ENCODE measurements around the gene ARHGAP40. TPM values are rescaled to one million over a fixed set of nuclear protein-coding genes. Genes with fewer than 3 reads are reported as not detected.

ARHGAP40 gene
- polyA plus RNA-seq, 2 donors = 27.9 to 53.3 TPM

GRCh38 chr20:38658879-38659596 is 57.4 kb downstream of the ARHGAP40 start:
- H3K4me1 ChIP-seq (ENCODE audit: control insufficient read depth in 2 of 2, insufficient read depth in 2 of 2, low read length in 1 of 2) = no peaks in the 10 kb centered on the region
- 11% methylated on average over 10 of the region's 10 CpGs for WGBS, 2 donors
- H3K9me3 ChIP-seq (ENCODE audit: control insufficient read depth in 2 of 2, insufficient read depth in 1 of 2, low read depth in 1 of 2, low read length in 1 of 2) = no peaks in the 10 kb centered on the region
- H3K4me3 ChIP-seq (ENCODE audit: low read depth in 1 of 2, low read length in 2 of 2) = no peak overlapping the region
- H3K27ac ChIP-seq (ENCODE audit: low read depth in 2 of 2, low read length in 1 of 2) = no peak overlapping the region
- H3K36me3 ChIP-seq (ENCODE audit: control insufficient read depth in 2 of 2, insufficient read depth in 2 of 2, low read length in 1 of 2) = no peaks in the 10 kb centered on the region
- H3K27me3 ChIP-seq (ENCODE audit: control insufficient read depth in 1 of 2, insufficient read depth in 2 of 2, low read length in 2 of 2) = no peaks in the 10 kb centered on the region

- no peaks in the 10 kb centered on the region for H3K27me3 ChIP-seq (ENCODE audit: control insufficient read depth in 1 of 2, insufficient read depth in 2 of 2, low read length in 2 of 2)
- H3K9me3 ChIP-seq (ENCODE audit: control insufficient read depth in 2 of 2, insufficient read depth in 1 of 2, low read depth in 1 of 2, low read length in 1 of 2) = no peaks in the 10 kb centered on the region
- H3K4me1 ChIP-seq (ENCODE audit: control insufficient read depth in 2 of 2, insufficient read depth in 2 of 2, low read length in 1 of 2) = no peaks in the 10 kb centered on the region
- H3K27ac ChIP-seq (ENCODE audit: low read depth in 2 of 2, low read length in 1 of 2) = no peak overlapping the region
- 65 to 68% methylated on average over 4 of the region's 4 CpGs for WGBS, 2 donors
- H3K4me3 ChIP-seq (ENCODE audit: low read depth in 1 of 2, low read length in 2 of 2) = no peak overlapping the region
- no peaks in the 10 kb centered on the region for H3K36me3 ChIP-seq (ENCODE audit: control insufficient read depth in 2 of 2, insufficient read depth in 2 of 2, low read length in 1 of 2)
Measured at GRCh38 chr20:38659597-38659880, 57.9 kb downstream of the ARHGAP40 start.

GRCh38 chr20:38660429-38660828 is 58.8 kb downstream of the ARHGAP40 start:
- Histone ChIP-seq H3K27me3 (ENCODE audit: control insufficient read depth in 1 of 2, insufficient read depth in 2 of 2, low read length in 2 of 2) (no peaks in the 10 kb centered on the region), H3K9me3 (ENCODE audit: control insufficient read depth in 2 of 2, insufficient read depth in 1 of 2, low read depth in 1 of 2, low read length in 1 of 2) (no peaks in the 10 kb centered on the region), H3K4me1 (ENCODE audit: control insufficient read depth in 2 of 2, insufficient read depth in 2 of 2, low read length in 1 of 2) (no peaks in the 10 kb centered on the region), H3K27ac (ENCODE audit: low read depth in 2 of 2, low read length in 1 of 2) (no peak overlapping the region), H3K36me3 (ENCODE audit: control insufficient read depth in 2 of 2, insufficient read depth in 2 of 2, low read length in 1 of 2) (no peaks in the 10 kb centered on the region), H3K4me3 (ENCODE audit: low read depth in 1 of 2, low read length in 2 of 2) (no peak overlapping the region)
- WGBS, 2 donors = 83 to 90% methylated on average over 1 of the region's 1 CpG

GRCh38 chr20:38663660-38664059 is 62.1 kb downstream of the ARHGAP40 start:
- Histone ChIP-seq H3K27me3 (ENCODE audit: control insufficient read depth in 1 of 2, insufficient read depth in 2 of 2, low read length in 2 of 2) (peaks cover 0 to 4% of the 10 kb centered on the region in 2 donors), H3K4me1 (ENCODE audit: control insufficient read depth in 2 of 2, insufficient read depth in 2 of 2, low read length in 1 of 2) (no peaks in the 10 kb centered on the region), H3K27ac (ENCODE audit: low read depth in 2 of 2, low read length in 1 of 2) (no peak overlapping the region), H3K9me3 (ENCODE audit: control insufficient read depth in 2 of 2, insufficient read depth in 1 of 2, low read depth in 1 of 2, low read length in 1 of 2) (no peaks in the 10 kb centered on the region), H3K4me3 (ENCODE audit: low read depth in 1 of 2, low read length in 2 of 2) (no peak overlapping the region), H3K36me3 (ENCODE audit: control insufficient read depth in 2 of 2, insufficient read depth in 2 of 2, low read length in 1 of 2) (no peaks in the 10 kb centered on the region)
- 74 to 75% methylated on average over 3 of the region's 3 CpGs for WGBS, 2 donors

GRCh38 chr20:38664284-38664683 is 62.7 kb downstream of the ARHGAP40 start:
- Histone ChIP-seq H3K27ac (ENCODE audit: low read depth in 2 of 2, low read length in 1 of 2) (no peak overlapping the region), H3K27me3 (ENCODE audit: control insufficient read depth in 1 of 2, insufficient read depth in 2 of 2, low read length in 2 of 2) (peaks cover 0 to 4% of the 10 kb centered on the region in 2 donors)
- WGBS, 2 donors = 62 to 82% methylated on average over 2 of the region's 2 CpGs

GRCh38 chr20:38665094-38665493 is 63.5 kb downstream of the ARHGAP40 start:
- WGBS, 2 donors = 24 to 42% methylated on average over 3 of the region's 3 CpGs
- H3K27me3 ChIP-seq (ENCODE audit: control insufficient read depth in 1 of 2, insufficient read depth in 2 of 2, low read length in 2 of 2) = peaks cover 0 to 4% of the 10 kb centered on the region in 2 donors

More at GRCh38 chr20:38664284-38664683, 62.7 kb downstream of the ARHGAP40 start:
- H3K4me1 ChIP-seq (ENCODE audit: control insufficient read depth in 2 of 2, insufficient read depth in 2 of 2, low read length in 1 of 2) = no peaks in the 10 kb centered on the region
- no peak overlapping the region for H3K4me3 ChIP-seq (ENCODE audit: low read depth in 1 of 2, low read length in 2 of 2)
- no peaks in the 10 kb centered on the region for H3K36me3 ChIP-seq (ENCODE audit: control insufficient read depth in 2 of 2, insufficient read depth in 2 of 2, low read length in 1 of 2)
- H3K9me3 ChIP-seq (ENCODE audit: control insufficient read depth in 2 of 2, insufficient read depth in 1 of 2, low read depth in 1 of 2, low read length in 1 of 2) = no peaks in the 10 kb centered on the region

GRCh38 chr20:38665506-38666285 is 64.1 kb downstream of the ARHGAP40 start:
- Histone ChIP-seq H3K4me3 (ENCODE audit: low read depth in 1 of 2, low read length in 2 of 2) (no peak overlapping the region), H3K9me3 (ENCODE audit: control insufficient read depth in 2 of 2, insufficient read depth in 1 of 2, low read depth in 1 of 2, low read length in 1 of 2) (no peaks in the 10 kb centered on the region), H3K27me3 (ENCODE audit: control insufficient read depth in 1 of 2, insufficient read depth in 2 of 2, low read length in 2 of 2) (peaks cover 0 to 4% of the 10 kb centered on the region in 2 donors), H3K27ac (ENCODE audit: low read depth in 2 of 2, low read length in 1 of 2) (no peak overlapping the region), H3K4me1 (ENCODE audit: control insufficient read depth in 2 of 2, insufficient read depth in 2 of 2, low read length in 1 of 2) (no peaks in the 10 kb centered on the region), H3K36me3 (ENCODE audit: control insufficient read depth in 2 of 2, insufficient read depth in 2 of 2, low read length in 1 of 2) (no peaks in the 10 kb centered on the region)
- WGBS, 2 donors = 62 to 64% methylated on average over 11 of the region's 11 CpGs

More at GRCh38 chr20:38665094-38665493, 63.5 kb downstream of the ARHGAP40 start:
- Histone ChIP-seq H3K9me3 (ENCODE audit: control insufficient read depth in 2 of 2, insufficient read depth in 1 of 2, low read depth in 1 of 2, low read length in 1 of 2) (no peaks in the 10 kb centered on the region), H3K36me3 (ENCODE audit: control insufficient read depth in 2 of 2, insufficient read depth in 2 of 2, low read length in 1 of 2) (no peaks in the 10 kb centered on the region), H3K4me1 (ENCODE audit: control insufficient read depth in 2 of 2, insufficient read depth in 2 of 2, low read length in 1 of 2) (no peaks in the 10 kb centered on the region), H3K4me3 (ENCODE audit: low read depth in 1 of 2, low read length in 2 of 2) (no peak overlapping the region), H3K27ac (ENCODE audit: low read depth in 2 of 2, low read length in 1 of 2) (no peak overlapping the region)

- Histone ChIP-seq H3K27me3 (ENCODE audit: control insufficient read depth in 1 of 2, insufficient read depth in 2 of 2, low read length in 2 of 2) (peaks cover 0 to 6% of the 10 kb centered on the region in 2 donors), H3K4me1 (ENCODE audit: control insufficient read depth in 2 of 2, insufficient read depth in 2 of 2, low read length in 1 of 2) (no peaks in the 10 kb centered on the region), H3K4me3 (ENCODE audit: low read depth in 1 of 2, low read length in 2 of 2) (no peak overlapping the region), H3K27ac (ENCODE audit: low read depth in 2 of 2, low read length in 1 of 2) (no peak overlapping the region), H3K36me3 (ENCODE audit: control insufficient read depth in 2 of 2, insufficient read depth in 2 of 2, low read length in 1 of 2) (no peaks in the 10 kb centered on the region), H3K9me3 (ENCODE audit: control insufficient read depth in 2 of 2, insufficient read depth in 1 of 2, low read depth in 1 of 2, low read length in 1 of 2) (no peaks in the 10 kb centered on the region)
- WGBS, 2 donors = 76 to 80% methylated on average over 6 of the region's 6 CpGs
Measured at GRCh38 chr20:38667417-38667956, 65.9 kb downstream of the ARHGAP40 start.

GRCh38 chr20:38669688-38670087 is 68.1 kb downstream of the ARHGAP40 start:
- no peaks in the 10 kb centered on the region for H3K9me3 ChIP-seq (ENCODE audit: control insufficient read depth in 2 of 2, insufficient read depth in 1 of 2, low read depth in 1 of 2, low read length in 1 of 2)
- H3K27me3 ChIP-seq (ENCODE audit: control insufficient read depth in 1 of 2, insufficient read depth in 2 of 2, low read length in 2 of 2) = peaks cover 0 to 10% of the 10 kb centered on the region in 2 donors
- peaks cover 5 to 6% of the 10 kb centered on the region in 2 donors for H3K4me1 ChIP-seq (ENCODE audit: control insufficient read depth in 2 of 2, insufficient read depth in 2 of 2, low read length in 1 of 2)
- H3K36me3 ChIP-seq (ENCODE audit: control insufficient read depth in 2 of 2, insufficient read depth in 2 of 2, low read length in 1 of 2) = no peaks in the 10 kb centered on the region
- no peak overlapping the region for H3K27ac ChIP-seq (ENCODE audit: low read depth in 2 of 2, low read length in 1 of 2)
- H3K4me3 ChIP-seq (ENCODE audit: low read depth in 1 of 2, low read length in 2 of 2) = no peak overlapping the region

All from esophagus (tissue), 2 donors.